PC-9 (cell line): ENCODE data around the gene DUSP11. TPM values are rescaled to one million over a fixed set of nuclear protein-coding genes. Genes with fewer than 3 reads are reported as not detected.

Experiments
- BruUV-seq: library from RNA; stranded (reverse); fragments of 400-500 nt; replicated peaks from 2 replicates; lab custom pipeline; 2021; lab: Mats Ljungman, UMichigan
- CTCF ChIA-PET: fragments of 300-600 bp; sonication (Branson Sonifier 250); formaldehyde crosslinking; loops from one replicate; lab custom pipeline; 2022; ENCODE audit warnings: antibody characterized with exemption; lab: Charles Lee
- POLR2A ChIA-PET: fragments of 300-600 bp; sonication (Branson Sonifier 250); formaldehyde crosslinking; loops from one replicate; lab custom pipeline; 2022; ENCODE audit warnings: antibody characterized with exemption; ENCODE audit not compliant: unreplicated experiment; lab: Charles Lee
- DNase-seq, 2 experiments: peaks; one replicate each; pipeline versions ENCODE4 v3.0.0 to v3.0.0-alpha.2; 2015 to 2022; ENCODE audit warnings: mixed read lengths in 1 of 2
- H2AFZ ChIP-seq: fragments of 200-600 bp; sonication (generic); 2 replicates; pipeline ENCODE4 v1.8.1; 2017; ENCODE audit warnings: antibody characterized with exemption
- H3F3A ChIP-seq: fragments of 200-600 bp; sonication (generic); 2 replicates; pipeline ENCODE4 v1.8.1; 2017; ENCODE audit warnings: antibody characterized with exemption, mild to moderate bottlenecking, low read depth; ENCODE audit not compliant: insufficient read depth
- H3K27ac ChIP-seq: fragments of 200-600 bp; sonication (generic); 2 replicates; pipeline ENCODE4 v1.6.1; 2016; ENCODE audit warnings: mixed run types
- H3K27me3 ChIP-seq: fragments of 200-600 bp; sonication (generic); 2 replicates; pipeline ENCODE4 v1.6.1; 2016; ENCODE audit warnings: low read depth, mixed run types; ENCODE audit not compliant: insufficient read depth
- H3K36me3 ChIP-seq: fragments of 200-600 bp; sonication (generic); 2 replicates; pipeline ENCODE4 v1.6.1; 2016; ENCODE audit warnings: low read depth, mixed run types
- H3K4me1 ChIP-seq: fragments of 200-600 bp; sonication (generic); replicated peaks from 2 replicates; pipeline ENCODE4 v1.6.1; 2016; ENCODE audit warnings: mixed run types; ENCODE audit not compliant: insufficient read depth
- H3K4me2 ChIP-seq: fragments of 200-600 bp; sonication (generic); 2 replicates; pipeline ENCODE4 v1.6.1; 2017; ENCODE audit warnings: mixed run types
- H3K4me3 ChIP-seq: fragments of 200-600 bp; sonication (generic); 2 replicates; pipeline ENCODE4 v1.6.1; 2016; ENCODE audit warnings: mixed run types
- H3K79me2 ChIP-seq: fragments of 200-600 bp; sonication (generic); 2 replicates; pipeline ENCODE4 v1.6.1; 2017; ENCODE audit warnings: low read depth, mixed run types
- H3K9me2 ChIP-seq: fragments of 200-600 bp; sonication (generic); 2 replicates; pipeline ENCODE4 v1.8.1; 2017; ENCODE audit warnings: mild to moderate bottlenecking; ENCODE audit not compliant: insufficient read depth
- H3K9me3 ChIP-seq: fragments of 200-600 bp; sonication (generic); 2 replicates; pipeline ENCODE4 v1.8.1; 2016; ENCODE audit warnings: low read depth; ENCODE audit not compliant: insufficient read depth
- H4K20me1 ChIP-seq: fragments of 200-600 bp; sonication (generic); 2 replicates; pipeline ENCODE4 v1.8.1; 2017; ENCODE audit not compliant: insufficient read depth
- EZH2 ChIP-seq: fragments of 200-600 bp; sonication (generic); IDR thresholded peaks from 2 replicates; pipeline ENCODE4 v1.8.0; 2017; ENCODE audit warnings: antibody characterized with exemption, low read depth
- intact Hi-C: fragments of 100-400 bp; cut with micrococcal nuclease; formaldehyde crosslinking; loops from one replicate; pipeline ENCODE4 v1.10.0; 2022; ENCODE audit not compliant: unreplicated experiment
- total RNA-seq: library from RNA; stranded (reverse); gene quantifications from 2 replicates; pipeline ENCODE4 v1.2.3, GENCODE V29; 2021
- TF ChIP-seq, protein P1 (sequence below): fragments of 200-600 bp; sonication (generic); conservative IDR thresholded peaks from 2 replicates; pipeline ENCODE4 v1.6.1; 2017; ENCODE audit warnings: mixed run types, antibody characterized with exemption, mild to moderate bottlenecking, moderate library complexity

DUSP11 gene
- total RNA-seq, 1 experiment from 2014 or later: 24.1 TPM

- POLR2A ChIA-PET: no interaction called here
- intact Hi-C loops: no loop called here
- no peak overlapping the region for H3K27ac ChIP-seq
Measured at GRCh38 chr2:73821227-73821626, 41.3 kb upstream of the DUSP11 start.

GRCh38 chr2:73818296-73818695, 38.4 kb upstream of the DUSP11 start:
- Histone ChIP-seq H3K4me2 (no peak overlapping the region), H2AFZ (no peak overlapping the region), H3K27me3 (peaks cover 16% of the 10 kb centered on the region; the same call in 1 of the 2 replicates), H3K4me3 (no peak overlapping the region), H3K4me1 (0 out of 2 replicates have a peak, but pooled peaks cover 4% of the 10 kb centered on the region), H3K9me2 (no peaks in the 10 kb centered on the region; the same call in 1 of the 2 replicates), H3F3A (no peaks in the 10 kb centered on the region), H3K27ac (no peak overlapping the region), H3K36me3 (no peaks in the 10 kb centered on the region), H3K79me2 (no peaks in the 10 kb centered on the region), H3K9me3 (no peaks in the 10 kb centered on the region), H4K20me1 (no peaks in the 10 kb centered on the region)
- TF ChIP-seq, protein P1, sequence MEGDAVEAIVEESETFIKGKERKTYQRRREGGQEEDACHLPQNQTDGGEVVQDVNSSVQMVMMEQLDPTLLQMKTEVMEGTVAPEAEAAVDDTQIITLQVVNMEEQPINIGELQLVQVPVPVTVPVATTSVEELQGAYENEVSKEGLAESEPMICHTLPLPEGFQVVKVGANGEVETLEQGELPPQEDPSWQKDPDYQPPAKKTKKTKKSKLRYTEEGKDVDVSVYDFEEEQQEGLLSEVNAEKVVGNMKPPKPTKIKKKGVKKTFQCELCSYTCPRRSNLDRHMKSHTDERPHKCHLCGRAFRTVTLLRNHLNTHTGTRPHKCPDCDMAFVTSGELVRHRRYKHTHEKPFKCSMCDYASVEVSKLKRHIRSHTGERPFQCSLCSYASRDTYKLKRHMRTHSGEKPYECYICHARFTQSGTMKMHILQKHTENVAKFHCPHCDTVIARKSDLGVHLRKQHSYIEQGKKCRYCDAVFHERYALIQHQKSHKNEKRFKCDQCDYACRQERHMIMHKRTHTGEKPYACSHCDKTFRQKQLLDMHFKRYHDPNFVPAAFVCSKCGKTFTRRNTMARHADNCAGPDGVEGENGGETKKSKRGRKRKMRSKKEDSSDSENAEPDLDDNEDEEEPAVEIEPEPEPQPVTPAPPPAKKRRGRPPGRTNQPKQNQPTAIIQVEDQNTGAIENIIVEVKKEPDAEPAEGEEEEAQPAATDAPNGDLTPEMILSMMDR: no peak
- no peak for TF ChIP-seq EZH2
- POLR2A ChIA-PET: no interaction called here
- no peak for DNase-seq
- CTCF ChIA-PET: no interaction called here
- intact Hi-C loops: no loop called here
- no TSS peak for BruUV-seq

More at GRCh38 chr2:73821227-73821626, 41.3 kb upstream of the DUSP11 start:
- H3K79me2 ChIP-seq: no peaks in the 10 kb centered on the region
- H3K36me3 ChIP-seq: no peaks in the 10 kb centered on the region
- H3K27me3 ChIP-seq: no peaks in the 10 kb centered on the region
- H3K9me2 ChIP-seq: no peaks in the 10 kb centered on the region; the same call in 1 of the 2 replicates
- no TSS peak for BruUV-seq
- H3K4me1 ChIP-seq: peaks cover 4% of the 10 kb centered on the region; the same call in 1 of the 2 replicates
- TF ChIP-seq EZH2: no peak
- TF ChIP-seq, protein P1: no peak
- CTCF ChIA-PET: no interaction called here
- no peaks in the 10 kb centered on the region for H4K20me1 ChIP-seq
- no peak overlapping the region for H3K4me3 ChIP-seq
- no peaks in the 10 kb centered on the region for H3F3A ChIP-seq
- H2AFZ ChIP-seq: no peak overlapping the region
- H3K9me3 ChIP-seq: no peaks in the 10 kb centered on the region
- no peak for DNase-seq
- H3K4me2 ChIP-seq: no peak overlapping the region

GRCh38 chr2:73812635-73813034, 32.7 kb upstream of the DUSP11 start:
- H3K4me3 ChIP-seq: no peak overlapping the region
- no peak overlapping the region for H2AFZ ChIP-seq
- H3K9me3 ChIP-seq: no peaks in the 10 kb centered on the region
- BruUV-seq: no TSS peak
- no peaks in the 10 kb centered on the region for H3K79me2 ChIP-seq
- no peaks in the 10 kb centered on the region for H3F3A ChIP-seq
- DNase-seq: no peak
- CTCF ChIA-PET: no interaction called here
- H3K36me3 ChIP-seq: no peaks in the 10 kb centered on the region
- no peak for TF ChIP-seq EZH2
- TF ChIP-seq, protein P1: no peak
- H3K9me2 ChIP-seq: no peaks in the 10 kb centered on the region
- no peak overlapping the region for H3K4me2 ChIP-seq
- intact Hi-C loops: no loop called here
- no peaks in the 10 kb centered on the region for H4K20me1 ChIP-seq
- peaks cover 16% of the 10 kb centered on the region; the same call in 1 of the 2 replicates for H3K27me3 ChIP-seq
- H3K27ac ChIP-seq: no peak overlapping the region
- POLR2A ChIA-PET: no interaction called here
- H3K4me1 ChIP-seq: no peaks in the 10 kb centered on the region
